Measurements from ENCODE around the gene SMYD3.

The SMYD3 gene

GRCh38 chr1:246197076-246197475, 310.0 kb downstream of the SMYD3 start:
- H3K9ac ChIP-seq (ENCODE audit: low read depth, low read length, poor library complexity, severe bottlenecking), result no peak overlapping the region

DNA sequence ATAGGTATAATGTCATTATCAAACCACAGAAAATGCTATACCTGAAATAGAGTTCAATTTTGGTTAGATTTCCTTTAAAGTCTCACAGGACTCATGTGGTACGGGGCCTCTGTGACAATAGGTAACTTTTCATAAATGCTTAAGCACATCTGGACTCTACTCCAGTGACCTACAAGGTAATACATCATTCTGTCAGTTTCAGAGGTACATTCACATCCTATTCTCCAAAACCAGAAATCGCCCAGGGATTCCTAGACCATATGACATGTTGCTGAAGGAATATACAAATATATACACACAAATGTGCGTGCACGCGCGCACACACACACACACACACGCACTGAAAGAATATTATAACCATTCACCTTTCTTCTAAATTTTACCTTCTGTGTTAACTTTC, 311.8 kb downstream of the SMYD3 start:
- no peak overlapping the region for H3K4me2 ChIP-seq (ENCODE audit: low read depth, low read length, poor library complexity, severe bottlenecking)
- no peaks in the 10 kb centered on the region; the same call in 1 of the 2 replicates for H3K36me3 ChIP-seq (ENCODE audit: insufficient read depth, low read length)
- H3K27me3 ChIP-seq (ENCODE audit: insufficient read depth, low read length, poor library complexity, severe bottlenecking), result no peaks in the 10 kb centered on the region
- no peak overlapping the region for H3K4me3 ChIP-seq (ENCODE audit: low read length, poor library complexity, severe bottlenecking)
- no peaks in the 10 kb centered on the region for H3K79me2 ChIP-seq (ENCODE audit: insufficient read depth, low read length)
- no peaks in the 10 kb centered on the region for H3F3A ChIP-seq (ENCODE audit: low read depth)
- peaks cover 12% of the 10 kb centered on the region for H3K4me1 ChIP-seq (ENCODE audit: insufficient read depth, low read length, poor library complexity, severe bottlenecking)
- no peaks in the 10 kb centered on the region for H4K20me1 ChIP-seq (ENCODE audit: insufficient read depth, low read length, poor library complexity, severe bottlenecking)
- no peaks in the 10 kb centered on the region for H3K9me2 ChIP-seq (replicated peaks; ENCODE audit: low read depth, low read length)
- no peak overlapping the region for H2AFZ ChIP-seq (ENCODE audit: low read length)
- TF ChIP-seq EZH2phosphoT487 (IDR thresholded peaks at IDR 0.05; ENCODE audit: borderline replicate concordance), result no peak
- no peak overlapping the region for H3K9ac ChIP-seq (ENCODE audit: low read depth, low read length, poor library complexity, severe bottlenecking)
- H3K9me3 ChIP-seq (ENCODE audit: insufficient read depth, low read depth, low read length), result no peaks in the 10 kb centered on the region

More at GRCh38 chr1:246197076-246197475, 310.0 kb downstream of the SMYD3 start:
- TF ChIP-seq CTCF (conservative IDR thresholded peaks at IDR 0.05; ENCODE audit: low read length) (no peak), EZH2phosphoT487 (IDR thresholded peaks at IDR 0.05; ENCODE audit: borderline replicate concordance) (no peak)
- Histone ChIP-seq H3K4me2 (ENCODE audit: low read depth, low read length, poor library complexity, severe bottlenecking) (no peak overlapping the region), H4K20me1 (ENCODE audit: insufficient read depth, low read length, poor library complexity, severe bottlenecking) (no peaks in the 10 kb centered on the region), H2AFZ (ENCODE audit: low read length) (no peak overlapping the region), H3K79me2 (ENCODE audit: insufficient read depth, low read length) (no peaks in the 10 kb centered on the region), H3K36me3 (ENCODE audit: insufficient read depth, low read length) (no peaks in the 10 kb centered on the region), H3K9me3 (ENCODE audit: insufficient read depth, low read depth, low read length) (no peaks in the 10 kb centered on the region), H3K27me3 (ENCODE audit: insufficient read depth, low read length, poor library complexity, severe bottlenecking) (no peaks in the 10 kb centered on the region), H3K4me3 (ENCODE audit: low read length, poor library complexity, severe bottlenecking) (no peak overlapping the region), H3K4me1 (ENCODE audit: insufficient read depth, low read length, poor library complexity, severe bottlenecking) (peaks cover 12% of the 10 kb centered on the region), H3F3A (ENCODE audit: low read depth) (no peaks in the 10 kb centered on the region), H3K9me2 (replicated peaks; ENCODE audit: low read depth, low read length) (no peaks in the 10 kb centered on the region)

GRCh38 chr1:246193537-246193936, 313.5 kb downstream of the SMYD3 start:
- H3K27me3 ChIP-seq (ENCODE audit: insufficient read depth, low read length, poor library complexity, severe bottlenecking), result no peaks in the 10 kb centered on the region
- H4K20me1 ChIP-seq (ENCODE audit: insufficient read depth, low read length, poor library complexity, severe bottlenecking), result no peaks in the 10 kb centered on the region
- H3K9me3 ChIP-seq (ENCODE audit: insufficient read depth, low read depth, low read length), result no peaks in the 10 kb centered on the region
- no peaks in the 10 kb centered on the region for H3K9me2 ChIP-seq (replicated peaks; ENCODE audit: low read depth, low read length)
- H3K4me1 ChIP-seq (ENCODE audit: insufficient read depth, low read length, poor library complexity, severe bottlenecking), result peaks cover 12% of the 10 kb centered on the region
- no peak overlapping the region for H2AFZ ChIP-seq (ENCODE audit: low read length)
- H3K4me2 ChIP-seq (ENCODE audit: low read depth, low read length, poor library complexity, severe bottlenecking), result no peak overlapping the region
- H3K79me2 ChIP-seq (ENCODE audit: insufficient read depth, low read length), result no peaks in the 10 kb centered on the region
- no peak overlapping the region for H3K4me3 ChIP-seq (ENCODE audit: low read length, poor library complexity, severe bottlenecking)
- no peaks in the 10 kb centered on the region for H3F3A ChIP-seq (ENCODE audit: low read depth)
- TF ChIP-seq EZH2phosphoT487 (IDR thresholded peaks at IDR 0.05; ENCODE audit: borderline replicate concordance) (no peak), CTCF (conservative IDR thresholded peaks at IDR 0.05; ENCODE audit: low read length) (no peak)
- no peaks in the 10 kb centered on the region; the same call in 1 of the 2 replicates for H3K36me3 ChIP-seq (ENCODE audit: insufficient read depth, low read length)
- no peak overlapping the region for H3K9ac ChIP-seq (ENCODE audit: low read depth, low read length, poor library complexity, severe bottlenecking)

DNA sequence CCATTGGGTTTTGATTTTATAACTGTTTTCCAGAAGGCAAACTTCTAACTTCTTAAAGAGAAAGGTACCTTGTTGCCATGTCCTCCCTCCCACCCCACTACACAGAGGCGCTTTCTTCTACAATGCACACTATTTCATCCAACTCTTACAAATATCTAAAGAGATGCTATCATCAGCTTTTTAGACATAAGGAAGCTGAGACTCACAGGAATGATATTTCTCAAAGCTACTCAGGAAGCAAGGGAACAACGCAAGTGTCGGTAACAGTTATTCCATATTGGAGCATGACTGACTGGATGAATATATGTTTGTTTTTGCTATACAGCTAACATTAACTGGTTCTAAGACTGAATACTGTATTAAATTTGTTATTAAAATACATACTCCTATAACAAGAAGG, 318.0 kb downstream of the SMYD3 start:
- H3K27me3 ChIP-seq (ENCODE audit: insufficient read depth, low read length, poor library complexity, severe bottlenecking), result no peaks in the 10 kb centered on the region
- H3K36me3 ChIP-seq (ENCODE audit: insufficient read depth, low read length), result no peaks in the 10 kb centered on the region; the same call in 1 of the 2 replicates
- H3K79me2 ChIP-seq (ENCODE audit: insufficient read depth, low read length), result no peaks in the 10 kb centered on the region
- no peaks in the 10 kb centered on the region for H3F3A ChIP-seq (ENCODE audit: low read depth)
- H2AFZ ChIP-seq (ENCODE audit: low read length), result no peak overlapping the region
- H3K4me3 ChIP-seq (ENCODE audit: low read length, poor library complexity, severe bottlenecking), result no peak overlapping the region
- H3K9me3 ChIP-seq (ENCODE audit: insufficient read depth, low read depth, low read length), result no peaks in the 10 kb centered on the region
- no peaks in the 10 kb centered on the region for H3K4me1 ChIP-seq (ENCODE audit: insufficient read depth, low read length, poor library complexity, severe bottlenecking)
- H3K4me2 ChIP-seq (ENCODE audit: low read depth, low read length, poor library complexity, severe bottlenecking), result no peak overlapping the region
- H3K9ac ChIP-seq (ENCODE audit: low read depth, low read length, poor library complexity, severe bottlenecking), result no peak overlapping the region
- H4K20me1 ChIP-seq (ENCODE audit: insufficient read depth, low read length, poor library complexity, severe bottlenecking), result no peaks in the 10 kb centered on the region
- TF ChIP-seq CTCF (conservative IDR thresholded peaks at IDR 0.05; ENCODE audit: low read length) (no peak), EZH2phosphoT487 (IDR thresholded peaks at IDR 0.05; ENCODE audit: borderline replicate concordance) (no peak)
- no peaks in the 10 kb centered on the region for H3K9me2 ChIP-seq (replicated peaks; ENCODE audit: low read depth, low read length)

All from Loucy (cell line).